Heart right ventricle (tissue), 16 donors: ENCODE measurements around the gene LPAR1. TPM values are rescaled to one million over a fixed set of nuclear protein-coding genes. Genes with fewer than 3 reads are reported as not detected.
"Not testable (repeated sequence)": the region's sequence is repeated elsewhere in the genome, so short reads cannot be mapped to it uniquely, and the experiment has no call there.

Source experiments
- ATAC-seq, 8 donors: fragments of 200-7000 bp; cut with Tn5 transposase; one replicate each; pipeline ENCODE4 v1.9.1; 2020; ENCODE audit warnings: mild to moderate bottlenecking in 8 of 8, moderate library complexity in 8 of 8, moderate number of reproducible peaks in 1 of 8
- DNase-seq, 2 donors: peaks; one replicate each; pipeline ENCODE4 v3.0.0-alpha.2; 2020
- H3K27ac ChIP-seq, 10 donors: fragments of 200-600 bp; sonication (generic) in 2 of 10; one replicate each; pipeline versions ENCODE4 v1.5.0 to v1.8.0; 2020 to 2022; ENCODE audit warnings: mild to moderate bottlenecking in 3 of 10
- H3K27me3 ChIP-seq, 7 donors: fragments of 200-600 bp; one replicate each; pipeline ENCODE4 v1.8.0; 2021 to 2022; ENCODE audit warnings: mild to moderate bottlenecking in 2 of 7
- H3K36me3 ChIP-seq, 9 donors: fragments of 200-600 bp; sonication (generic) in 1 of 9; one replicate each; pipeline versions ENCODE4 v1.5.0 to v1.8.0; 2020 to 2022; ENCODE audit warnings: mild to moderate bottlenecking in 2 of 9
- H3K4me1 ChIP-seq, 9 donors: fragments of 200-600 bp; sonication (generic) in 1 of 9; one replicate each; pipeline versions ENCODE4 v1.5.0 to v1.8.0; 2020 to 2022; ENCODE audit warnings: mild to moderate bottlenecking in 4 of 9
- H3K4me3 ChIP-seq, 10 donors: fragments of 200-600 bp; sonication (generic) in 2 of 10; one replicate each; pipeline versions ENCODE4 v1.5.0 to v1.8.0; 2020 to 2022; ENCODE audit warnings: mild to moderate bottlenecking in 7 of 10, moderate library complexity in 2 of 10
- H3K9me3 ChIP-seq, 11 donors: fragments of 200-600 bp in 10 of 11; sonication (generic) in 2 of 11; one replicate each; pipeline versions ENCODE4 v1.5.0 to v1.8.0; 2013 to 2022; ENCODE audit warnings: mild to moderate bottlenecking in 2 of 11, control low read depth in 1 of 11, moderate library complexity in 1 of 11
- CTCF ChIP-seq, 9 donors: fragments of 200-600 bp; sonication (generic) in 2 of 9; IDR thresholded peaks; one replicate each; pipeline versions ENCODE4 v1.5.0 to v1.8.0; 2021 to 2022; ENCODE audit warnings: antibody characterized with exemption in 9 of 9, mild to moderate bottlenecking in 5 of 9, moderate library complexity in 1 of 9
- WGBS, 2 donors: extraction: QIAGEN DNeasy Blood & Tissue Kit; methylation state at CpG; one replicate each; pipeline ENCODE4 v1.1.7; 2013; ENCODE audit warnings: inconsistent platforms in 1 of 2; 5-methylcytosine and 5-hydroxymethylcytosine counted together
- intact Hi-C, 10 donors: fragments of 100-400 bp; cut with DNase I; formaldehyde crosslinking; loops; one replicate each; pipeline versions ENCODE4 v1.11.1 to v1.14.2; 2022
- polyA plus RNA-seq, 2 donors: library from polyadenylated mRNA; stranded (reverse); fragments of 200-250 nt; gene quantifications; one replicate each; pipeline ENCODE4 v1.2.3, GENCODE V29; 2013
- total RNA-seq, 10 donors: library from RNA; stranded (reverse); fragmentation: NEBNext Ultra II Directional in 3 of 10; extraction: Animal tissue kit (Norgen Biotek cat#: 25700) in 3 of 10; gene quantifications; one replicate each; pipeline versions ENCODE4 v1.2.1 to v1.2.4, GENCODE V29; 2021 to 2023
- donor health status: Arrhythmogenic right ventricular cardiomyopathy.
- donor health status: ischemic (EF 13 %, LVEDD 7.1; RV severe dilation, severe dysfunction).
- donor health status: healthy with polysubstance abuse.
- donor health status: DM: no; HTN: yes; CAD: no.
- donor health status: DM: no; HTN: no; CAD: no.
- donor health status: ischemic (EF 25% LVEDD 6.9; RV normal size, moderate dysfunction).
- donor health status: ischemic (EF 25% LVEDD 5.7; RV mildly dilated, moderate dysfunction).
- donor health status: healthy.
- donor health status: DM: yes; HTN: yes; CAD: no.
- donor health status: Ischemic cardiomyopathy.
- donor health status: ischemic (EF 35%, LVEDD 5.7; RV mildly dilated, moderate dysfunction).
- donor health status: nonischemic (EF 11% LVEDD 7.7; RV severe dilation, severe dysfunction).
- donor health status: DM: yes; HTN: yes; CAD: no.
- donor health status: PGD.
- donor health status: ischemic (EF 29% LVEDD 5.4; RV normal size, mild dysfunction).
- donor health status: nonischemic (EF 23%, LVEDD 6.1; RV moderate dilation, normal function).

Gene LPAR1
- total and polyA plus RNA-seq, 12 donors: 4.0 to 16.6 (median 7.7) TPM

GRCh38 chr9:111051400-111051799, 13.1 kb upstream of the LPAR1 start:
- H3K4me1 ChIP-seq: no peaks in the 10 kb centered on the region
- H3K27ac ChIP-seq: no peak overlapping the region
- H3K27me3 ChIP-seq: peaks cover 0 to 6% (median 0%) of the 10 kb centered on the region in 7 donors
- no peak for TF ChIP-seq CTCF (IDR thresholded peaks at IDR 0.05)
- H3K9me3 ChIP-seq: peaks cover 0 to 11% (median 0%) of the 10 kb centered on the region in 11 donors
- DNase-seq (no peak), ATAC-seq (no peak)
- no peak overlapping the region for H3K4me3 ChIP-seq
- intact Hi-C loops: no loop called here
- no peaks in the 10 kb centered on the region for H3K36me3 ChIP-seq
- WGBS, 2 donors: 64% methylated on average over 3 of the region's 3 CpGs

- H3K27me3 ChIP-seq: peaks cover 0 to 6% (median 0%) of the 10 kb centered on the region in 7 donors
- intact Hi-C loops: no loop called here
- no peak for DNase-seq
- no peak overlapping the region for H3K4me3 ChIP-seq
- no peak for TF ChIP-seq CTCF (IDR thresholded peaks at IDR 0.05)
- H3K27ac ChIP-seq: no peak overlapping the region
- no peaks in the 10 kb centered on the region for H3K36me3 ChIP-seq
- H3K4me1 ChIP-seq: no peaks in the 10 kb centered on the region
- peaks cover 0 to 12% (median 0%) of the 10 kb centered on the region in 11 donors for H3K9me3 ChIP-seq
- ATAC-seq: no peak
These were observed 12.5 kb upstream of the LPAR1 start for GRCh38 chr9:111050819-111051218.

GRCh38 chr9:111047287-111047686, 9.0 kb upstream of the LPAR1 start:
- H3K4me3 ChIP-seq, H3K4me1 ChIP-seq, H3K27ac ChIP-seq, ATAC-seq, intact Hi-C loops, DNase-seq, H3K36me3 ChIP-seq, H3K27me3 ChIP-seq: not testable (repeated sequence)
- 95 to 98% methylated on average over 2 of the region's 2 CpGs for WGBS, 2 donors
- peaks cover 0 to 26% (median 8%) of the 10 kb centered on the region in 11 donors for H3K9me3 ChIP-seq

- DNase-seq: no peak
- no peak overlapping the region for H3K4me3 ChIP-seq
- peaks cover 0 to 14% (median 0%) of the 10 kb centered on the region in 9 donors for H3K4me1 ChIP-seq
- H3K27me3 ChIP-seq: peaks cover 0 to 27% (median 20%) of the 10 kb centered on the region in 7 donors
- ATAC-seq: no peak
- H3K27ac ChIP-seq: no peak overlapping the region
- TF ChIP-seq CTCF (IDR thresholded peaks at IDR 0.05): no peak
- H3K9me3 ChIP-seq: peaks cover 0 to 23% (median 7%) of the 10 kb centered on the region in 11 donors
- WGBS, 2 donors: 71 to 72% methylated on average over 5 of the region's 5 CpGs
- H3K36me3 ChIP-seq: no peaks in the 10 kb centered on the region
- intact Hi-C loops: no loop called here
These were observed 3.6 kb upstream of the LPAR1 start for GRCh38 chr9:111041902-111042301.

- intact Hi-C loops: no loop called here
- DNase-seq: no peak
- H3K27ac ChIP-seq: no peak overlapping the region
- 76 to 86% methylated on average over 3 of the region's 3 CpGs for WGBS, 2 donors
- H3K4me1 ChIP-seq: peaks cover 0 to 17% (median 6%) of the 10 kb centered on the region in 9 donors
- no peak overlapping the region for H3K4me3 ChIP-seq
- no peaks in the 10 kb centered on the region for H3K36me3 ChIP-seq
- H3K9me3 ChIP-seq: peaks cover 0 to 13% (median 7%) of the 10 kb centered on the region in 11 donors
- TF ChIP-seq CTCF (IDR thresholded peaks at IDR 0.05): no peak
- H3K27me3 ChIP-seq: peaks cover 4 to 40% (median 33%) of the 10 kb centered on the region in 7 donors
- no peak for ATAC-seq
These were observed 2.2 kb upstream of the LPAR1 start for GRCh38 chr9:111040494-111040893.
